Limb (tissue), 2 donors: Measurements from ENCODE around the gene OSCP1.

ENCODE experiments used
- DNase-seq, 2 donors: peaks; one replicate each; pipeline ENCODE4 v3.0.0-alpha.2; 2016; ENCODE audit errors: extremely low spot score in 2 of 2

Gene OSCP1

GRCh38 chr1:36384542-36385409 is 65.5 kb downstream of the OSCP1 start:
- DNase-seq, result peak in 1 of 2 donors; percentile 57

GRCh38 chr1:36383240-36383639 is 67.0 kb downstream of the OSCP1 start:
- DNase-seq, result no peak

GRCh38 chr1:36382669-36383068 is 67.6 kb downstream of the OSCP1 start:
- no peak for DNase-seq

- DNase-seq, result no peak
Measured at GRCh38 chr1:36382231-36382630, 68.0 kb downstream of the OSCP1 start.

GRCh38 chr1:36381405-36381804 is 68.8 kb downstream of the OSCP1 start:
- DNase-seq, result no peak

- DNase-seq, result no peak
Measured at GRCh38 chr1:36380782-36381181, 69.5 kb downstream of the OSCP1 start.

- no peak for DNase-seq
Measured at GRCh38 chr1:36380143-36380619, 70.1 kb downstream of the OSCP1 start.

- no peak for DNase-seq
Measured at GRCh38 chr1:36377791-36378492, 72.3 kb downstream of the OSCP1 start.

GRCh38 chr1:36372617-36373016 is 77.6 kb downstream of the OSCP1 start:
- no peak for DNase-seq

GRCh38 chr1:36369061-36369861 is 81.0 kb downstream of the OSCP1 start:
- peak; percentile 70 to 89 for DNase-seq
